ENCODE data around the gene CDH22.

The CDH22 gene

GRCh38 chr20:46343975-46344357 lies 35.7 kb upstream of the CDH22 start:
- DNase-seq (ENCODE audit: low read depth) = no peak

- no peak for DNase-seq (ENCODE audit: low read depth)
Measured at GRCh38 chr20:46343348-46343974, 35.2 kb upstream of the CDH22 start.

- DNase-seq (ENCODE audit: low read depth) = no peak
Measured at GRCh38 chr20:46342451-46343347, 34.4 kb upstream of the CDH22 start.

GRCh38 chr20:46342010-46342378 lies 33.7 kb upstream of the CDH22 start:
- no peak for DNase-seq (ENCODE audit: low read depth)

GRCh38 chr20:46341074-46342009 lies 33.0 kb upstream of the CDH22 start:
- no peak for DNase-seq (ENCODE audit: low read depth)

GRCh38 chr20:46339037-46339436 lies 30.7 kb upstream of the CDH22 start:
- no peak for DNase-seq (ENCODE audit: low read depth)

- DNase-seq (ENCODE audit: low read depth) = no peak
Measured at GRCh38 chr20:46336735-46337134, 28.4 kb upstream of the CDH22 start.

- no peak for DNase-seq (ENCODE audit: low read depth)
Measured at GRCh38 chr20:46334303-46334904, 26.1 kb upstream of the CDH22 start.

GRCh38 chr20:46333161-46333991 lies 25.1 kb upstream of the CDH22 start:
- DNase-seq (ENCODE audit: low read depth) = no peak

GRCh38 chr20:46332373-46333160 lies 24.3 kb upstream of the CDH22 start:
- no peak for DNase-seq (ENCODE audit: low read depth)

GRCh38 chr20:46331611-46332361 lies 23.5 kb upstream of the CDH22 start:
- no peak for DNase-seq (ENCODE audit: low read depth)

GRCh38 chr20:46330831-46331371 lies 22.6 kb upstream of the CDH22 start:
- no peak for DNase-seq (ENCODE audit: low read depth)

- no peak for DNase-seq (ENCODE audit: low read depth)
Measured at GRCh38 chr20:46330072-46330763, 21.9 kb upstream of the CDH22 start.

GRCh38 chr20:46328200-46328882 lies 20.0 kb upstream of the CDH22 start:
- no peak for DNase-seq (ENCODE audit: low read depth)

- no peak for DNase-seq (ENCODE audit: low read depth)
Measured at GRCh38 chr20:46327557-46327956, 19.3 kb upstream of the CDH22 start.

- DNase-seq (ENCODE audit: low read depth) = no peak
Measured at GRCh38 chr20:46325789-46326188, 17.5 kb upstream of the CDH22 start.

GRCh38 chr20:46324960-46325703 lies 16.8 kb upstream of the CDH22 start:
- DNase-seq (ENCODE audit: low read depth) = no peak

Measured in stimulated activated CD8-positive, alpha-beta memory T cell treated with anti-CD3 and anti-CD28 coated beads, Interleukin-12 subunit alpha, Interleukin-12 subunit beta, amount 100 ng/mL, for 1 hour (primary cell).